ENCODE measurements around the gene ACSS2.

ACSS2 gene

DNA sequence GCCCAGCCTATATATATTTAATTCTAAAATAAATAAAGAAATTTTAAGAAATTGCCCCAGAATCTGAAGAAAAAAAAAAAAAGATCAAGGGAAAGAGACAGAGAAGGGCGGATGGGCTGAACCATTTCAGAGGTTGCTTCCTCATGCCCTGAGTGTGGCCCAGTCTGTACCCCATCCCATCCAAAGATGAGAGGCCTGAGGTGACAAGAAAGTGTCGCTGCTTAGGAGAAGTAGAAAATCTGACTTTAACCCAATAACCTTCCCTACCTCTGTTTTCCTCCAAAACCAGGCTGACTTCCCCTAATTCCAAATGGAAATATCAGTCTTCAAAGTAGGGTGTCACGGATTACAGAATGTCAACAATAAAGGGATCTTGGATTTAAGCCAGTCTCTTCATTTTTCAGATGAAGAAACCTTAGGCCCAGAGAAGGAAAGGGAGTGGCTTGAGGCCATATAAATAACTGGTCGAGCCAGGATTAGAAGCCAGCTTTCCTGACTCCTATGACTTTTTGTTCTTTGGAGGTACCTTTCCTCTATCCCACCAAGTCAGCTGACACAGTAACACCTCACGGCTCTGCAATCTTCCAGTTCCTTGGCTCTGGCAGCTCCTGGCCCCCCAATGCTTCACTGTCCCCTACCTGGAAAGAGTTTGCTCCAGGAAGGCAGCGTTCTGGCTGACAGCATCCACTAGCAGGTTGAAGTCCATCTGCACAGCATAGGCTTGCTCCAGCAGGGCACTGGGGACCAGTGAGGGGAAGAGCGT, 69.1 kb downstream of the ACSS2 start:
- Histone ChIP-seq H3K9me3 (no peaks in the 10 kb centered on the region), H3K27ac (no peak overlapping the region), H3K36me3 (peaks cover 8 to 45% (median 27%) of the 10 kb centered on the region in 3 donors), H3K4me1 (no peaks in the 10 kb centered on the region), H3K27me3 (no peaks in the 10 kb centered on the region), H3K4me3 (no peak overlapping the region)
- intact Hi-C loops (cut with DNase I; ENCODE audit: low total_unique reads): no loop called here
- no peak for DNase-seq
- no peak for TF ChIP-seq CTCF (IDR thresholded peaks at IDR 0.05)

DNA sequence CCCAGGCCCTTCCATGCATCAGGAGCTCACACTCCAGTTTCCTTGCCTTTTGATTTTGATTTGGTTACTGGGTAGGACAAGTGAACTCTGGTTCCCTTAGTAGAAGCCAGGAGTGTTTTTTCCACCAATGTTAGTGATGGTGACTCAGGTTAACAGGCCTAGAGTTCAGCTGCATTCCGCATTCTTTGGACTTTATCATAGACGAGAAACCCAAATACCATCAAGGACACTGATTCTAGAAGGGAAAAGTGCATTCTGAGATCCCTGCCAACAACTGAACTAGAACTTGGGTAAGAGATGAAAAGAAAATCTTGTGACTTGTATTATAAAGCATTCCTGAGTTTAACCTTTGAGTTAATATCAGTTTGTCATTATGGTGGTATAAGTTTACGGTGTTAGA, 70.2 kb downstream of the ACSS2 start:
- Histone ChIP-seq H3K27me3 (no peaks in the 10 kb centered on the region), H3K9me3 (no peaks in the 10 kb centered on the region), H3K36me3 (peaks cover 8 to 37% (median 33%) of the 10 kb centered on the region in 3 donors), H3K4me1 (no peaks in the 10 kb centered on the region), H3K27ac (no peak overlapping the region), H3K4me3 (no peak overlapping the region)
- TF ChIP-seq CTCF (IDR thresholded peaks at IDR 0.05): no peak
- intact Hi-C loops (cut with DNase I; ENCODE audit: low total_unique reads): no loop called here
- DNase-seq: no peak

GRCh38 chr20:34947336-34947735, 70.9 kb downstream of the ACSS2 start:
- intact Hi-C loops (cut with DNase I; ENCODE audit: low total_unique reads): no loop called here
- Histone ChIP-seq H3K4me3 (no peak overlapping the region), H3K36me3 (peaks cover 4 to 30% (median 26%) of the 10 kb centered on the region in 3 donors), H3K4me1 (no peaks in the 10 kb centered on the region), H3K27ac (no peak overlapping the region), H3K27me3 (no peaks in the 10 kb centered on the region), H3K9me3 (no peaks in the 10 kb centered on the region)
- no peak for TF ChIP-seq CTCF (IDR thresholded peaks at IDR 0.05)
- no peak for DNase-seq

DNA sequence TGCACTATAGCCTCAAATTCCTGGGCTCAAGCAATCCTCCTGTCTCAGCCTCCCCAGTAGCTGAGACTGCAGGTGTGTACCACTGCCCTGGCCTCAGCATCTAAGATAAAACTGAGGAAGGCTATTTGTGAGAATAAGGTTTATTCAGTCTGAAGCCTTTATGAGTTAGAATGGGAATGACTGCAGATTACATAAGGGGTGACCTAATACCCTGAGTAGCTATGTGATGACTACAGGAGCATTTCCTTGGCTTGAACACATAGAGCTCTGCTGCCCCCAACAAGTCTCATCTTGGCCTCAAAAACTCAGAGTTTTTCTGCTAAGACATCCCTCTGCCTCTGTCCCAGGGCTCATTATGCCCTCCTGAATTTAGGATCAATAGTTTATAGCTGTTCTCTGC, 71.6 kb downstream of the ACSS2 start:
- Histone ChIP-seq H3K4me1 (no peaks in the 10 kb centered on the region), H3K27ac (no peak overlapping the region), H3K9me3 (no peaks in the 10 kb centered on the region), H3K27me3 (no peaks in the 10 kb centered on the region), H3K36me3 (peaks cover 0 to 23% (median 21%) of the 10 kb centered on the region in 3 donors), H3K4me3 (no peak overlapping the region)
- intact Hi-C loops (cut with DNase I; ENCODE audit: low total_unique reads): no loop called here
- no peak for DNase-seq
- no peak for TF ChIP-seq CTCF (IDR thresholded peaks at IDR 0.05)

DNA sequence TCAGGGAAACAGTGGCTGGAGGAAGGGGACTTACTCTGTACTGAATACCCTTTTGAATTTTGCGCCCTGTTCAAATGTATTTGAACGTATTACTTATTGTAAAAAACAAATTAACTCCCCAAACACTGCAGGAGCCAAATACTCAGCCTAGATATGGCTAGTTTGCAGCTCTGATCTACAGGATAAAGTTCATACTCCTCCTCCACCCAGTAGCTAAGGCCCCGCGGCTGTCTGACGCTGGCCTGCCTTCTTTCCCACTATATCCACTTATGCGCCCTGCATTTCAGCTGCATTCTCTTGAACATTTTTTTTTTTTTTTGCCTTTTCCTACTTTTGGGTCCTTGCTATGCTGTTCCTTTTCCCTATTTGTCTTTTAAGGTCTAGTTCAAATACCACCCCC, 72.7 kb downstream of the ACSS2 start:
- Histone ChIP-seq H3K4me1 (no peaks in the 10 kb centered on the region), H3K9me3 (no peaks in the 10 kb centered on the region), H3K36me3 (peaks cover 0 to 16% (median 15%) of the 10 kb centered on the region in 3 donors), H3K4me3 (no peak overlapping the region), H3K27me3 (no peaks in the 10 kb centered on the region), H3K27ac (no peak overlapping the region)
- intact Hi-C loops (cut with DNase I; ENCODE audit: low total_unique reads): no loop called here
- DNase-seq: no peak
- TF ChIP-seq CTCF (IDR thresholded peaks at IDR 0.05): no peak

Measured in tibial artery (tissue), 4 donors.